SK-N-SH treated with all-trans-retinoic acid at 6 μM for 48 hours (cell line): Measurements from ENCODE around the gene NPIPA1.
"Not testable (repeated sequence)": the region's sequence is repeated elsewhere in the genome, so short reads cannot be mapped to it uniquely, and the experiment has no call there.

Experiments used
- CSDC2 ChIP-seq: fragments of 250-450 bp; sonication (Bioruptor Pico); IDR thresholded peaks from 2 replicates; pipeline ENCODE4 v1.5.0; 2020; ENCODE audit warnings: mild to moderate bottlenecking, moderate library complexity
- CSRNP3 ChIP-seq: fragments of 250-450 bp; sonication (Bioruptor Pico); IDR thresholded peaks from 2 replicates; pipeline ENCODE4 v1.5.1; 2021; ENCODE audit warnings: mild to moderate bottlenecking, moderate library complexity
- GLIS3 ChIP-seq: fragments of 250-450 bp; sonication (Bioruptor Pico); IDR thresholded peaks from 2 replicates; pipeline ENCODE4 v1.5.0; 2020; ENCODE audit warnings: mild to moderate bottlenecking, moderate library complexity
- ISL1 ChIP-seq: fragments of 250-450 bp; sonication (Bioruptor Pico); IDR thresholded peaks from 2 replicates; pipeline ENCODE4 v2.1.2; 2022; ENCODE audit warnings: mild to moderate bottlenecking, moderate library complexity
- PATZ1 ChIP-seq: fragments of 250-450 bp; sonication (Bioruptor Pico); IDR thresholded peaks from 2 replicates; pipeline ENCODE4 v1.8.0; 2020; ENCODE audit warnings: mild to moderate bottlenecking, moderate library complexity, borderline replicate concordance
- RARB ChIP-seq: fragments of 250-450 bp; sonication (Bioruptor Pico); IDR thresholded peaks from 2 replicates; pipeline ENCODE4 v1.8.0; 2021; ENCODE audit warnings: mild to moderate bottlenecking, moderate library complexity
- SNAI2 ChIP-seq: fragments of 250-450 bp; sonication (Bioruptor Pico); IDR thresholded peaks from 2 replicates; pipeline ENCODE4 v1.5.0; 2020; ENCODE audit warnings: mild to moderate bottlenecking, moderate library complexity
- TCF4 ChIP-seq: fragments of 250-450 bp; sonication (Bioruptor Pico); IDR thresholded peaks from 2 replicates; pipeline ENCODE4 v1.8.0; 2021; ENCODE audit warnings: mild to moderate bottlenecking, moderate library complexity, borderline replicate concordance
- TOX ChIP-seq: fragments of 250-450 bp; sonication (Bioruptor Pico); IDR thresholded peaks from 2 replicates; pipeline ENCODE4 v1.8.0; 2021; ENCODE audit warnings: mild to moderate bottlenecking, moderate library complexity, borderline replicate concordance
- ZFP3 ChIP-seq: fragments of 250-450 bp; sonication (Bioruptor Pico); IDR thresholded peaks from 2 replicates; pipeline ENCODE4 v1.5.0; 2020; ENCODE audit warnings: mild to moderate bottlenecking, moderate library complexity
- TF ChIP-seq, protein P1 (sequence below): fragments of 250-450 bp; sonication (Bioruptor Pico); IDR thresholded peaks from 2 replicates; pipeline ENCODE4 v1.8.0; 2021; ENCODE audit warnings: low read depth, mild to moderate bottlenecking, moderate library complexity, borderline replicate concordance

- TF ChIP-seq, protein P1, sequence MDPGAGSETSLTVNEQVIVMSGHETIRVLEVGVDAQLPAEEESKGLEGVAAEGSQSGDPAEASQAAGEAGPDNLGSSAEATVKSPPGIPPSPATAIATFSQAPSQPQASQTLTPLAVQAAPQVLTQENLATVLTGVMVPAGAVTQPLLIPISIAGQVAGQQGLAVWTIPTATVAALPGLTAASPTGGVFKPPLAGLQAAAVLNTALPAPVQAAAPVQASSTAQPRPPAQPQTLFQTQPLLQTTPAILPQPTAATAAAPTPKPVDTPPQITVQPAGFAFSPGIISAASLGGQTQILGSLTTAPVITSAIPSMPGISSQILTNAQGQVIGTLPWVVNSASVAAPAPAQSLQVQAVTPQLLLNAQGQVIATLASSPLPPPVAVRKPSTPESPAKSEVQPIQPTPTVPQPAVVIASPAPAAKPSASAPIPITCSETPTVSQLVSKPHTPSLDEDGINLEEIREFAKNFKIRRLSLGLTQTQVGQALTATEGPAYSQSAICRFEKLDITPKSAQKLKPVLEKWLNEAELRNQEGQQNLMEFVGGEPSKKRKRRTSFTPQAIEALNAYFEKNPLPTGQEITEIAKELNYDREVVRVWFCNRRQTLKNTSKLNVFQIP (CRISPR knock-in tag) = not testable (repeated sequence)
- not testable (repeated sequence) for TF ChIP-seq TCF4 (CRISPR knock-in tag); ISL1; SNAI2; GLIS3; ZFP3; CSDC2 (CRISPR knock-in tag); RARB (CRISPR knock-in tag); TOX (CRISPR knock-in tag); PATZ1; CSRNP3 (CRISPR knock-in tag)
Observed at GRCh38 chr16:14978908-14979307, 41.7 kb downstream of the NPIPA1 start.
